Measurements from ENCODE around the gene SERPINE3. TPM values are rescaled to one million over a fixed set of nuclear protein-coding genes. Genes with fewer than 3 reads are reported as not detected.

The SERPINE3 gene
- total and polyA plus RNA-seq, 10 donors: 0.38 TPM; not detected in 9

DNA sequence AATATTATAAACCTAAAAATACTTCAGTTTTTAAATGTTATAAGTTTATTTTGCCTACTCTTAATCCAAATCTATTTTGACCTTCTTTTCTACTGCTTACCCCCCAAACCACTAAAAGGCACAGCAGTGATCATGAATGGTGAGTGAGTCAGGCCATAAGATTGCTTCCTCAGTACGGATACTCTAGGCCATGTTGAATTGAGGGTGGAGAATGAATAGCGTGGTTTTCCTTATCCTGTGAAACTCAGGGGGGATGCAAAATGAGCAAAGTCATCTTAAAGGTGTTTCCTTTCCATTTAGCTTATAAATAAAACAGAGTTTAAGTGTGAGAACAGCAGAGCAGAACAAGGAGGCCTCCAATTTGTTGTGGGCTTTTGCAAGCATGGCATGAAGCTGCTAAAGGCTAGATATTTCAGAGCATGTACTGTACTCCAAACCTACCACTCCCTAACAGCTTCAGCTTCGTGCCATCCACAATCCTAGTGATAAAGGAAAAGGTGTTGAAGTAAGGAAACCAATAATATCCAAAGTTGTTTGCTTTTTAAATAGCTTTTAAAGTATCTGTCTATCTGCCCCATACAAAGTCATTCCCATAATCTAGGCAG lies 25.0 kb downstream of the SERPINE3 start:
- intact Hi-C loops (cut with DNase I; ENCODE audit: low total_unique reads): no loop called here
- Histone ChIP-seq H3K27me3 (replicated peaks in 1 of 7) (no peaks in the 10 kb centered on the region), H3K4me3 (no peak overlapping the region), H3K4me1 (no peaks in the 10 kb centered on the region), H3K36me3 (peaks cover 3 to 97% (median 49%) of the 10 kb centered on the region in 6 donors), H3K9me3 (no peaks in the 10 kb centered on the region), H3K27ac (no peak overlapping the region)
- no peak for DNase-seq
- no peak for TF ChIP-seq POLR2AphosphoS5 (IDR thresholded peaks at IDR 0.05)
- TF ChIP-seq, protein P1, sequence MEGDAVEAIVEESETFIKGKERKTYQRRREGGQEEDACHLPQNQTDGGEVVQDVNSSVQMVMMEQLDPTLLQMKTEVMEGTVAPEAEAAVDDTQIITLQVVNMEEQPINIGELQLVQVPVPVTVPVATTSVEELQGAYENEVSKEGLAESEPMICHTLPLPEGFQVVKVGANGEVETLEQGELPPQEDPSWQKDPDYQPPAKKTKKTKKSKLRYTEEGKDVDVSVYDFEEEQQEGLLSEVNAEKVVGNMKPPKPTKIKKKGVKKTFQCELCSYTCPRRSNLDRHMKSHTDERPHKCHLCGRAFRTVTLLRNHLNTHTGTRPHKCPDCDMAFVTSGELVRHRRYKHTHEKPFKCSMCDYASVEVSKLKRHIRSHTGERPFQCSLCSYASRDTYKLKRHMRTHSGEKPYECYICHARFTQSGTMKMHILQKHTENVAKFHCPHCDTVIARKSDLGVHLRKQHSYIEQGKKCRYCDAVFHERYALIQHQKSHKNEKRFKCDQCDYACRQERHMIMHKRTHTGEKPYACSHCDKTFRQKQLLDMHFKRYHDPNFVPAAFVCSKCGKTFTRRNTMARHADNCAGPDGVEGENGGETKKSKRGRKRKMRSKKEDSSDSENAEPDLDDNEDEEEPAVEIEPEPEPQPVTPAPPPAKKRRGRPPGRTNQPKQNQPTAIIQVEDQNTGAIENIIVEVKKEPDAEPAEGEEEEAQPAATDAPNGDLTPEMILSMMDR (IDR thresholded peaks at IDR 0.05 in 8 of 11, conservative IDR thresholded peaks at IDR 0.05 in 3 of 11): no peak
- TF ChIP-seq POLR2A (IDR thresholded peaks at IDR 0.05): no peak
- WGBS, 5 donors: 37 to 60% (median 50%) methylated on average over 3 of the region's 3 CpGs

DNA sequence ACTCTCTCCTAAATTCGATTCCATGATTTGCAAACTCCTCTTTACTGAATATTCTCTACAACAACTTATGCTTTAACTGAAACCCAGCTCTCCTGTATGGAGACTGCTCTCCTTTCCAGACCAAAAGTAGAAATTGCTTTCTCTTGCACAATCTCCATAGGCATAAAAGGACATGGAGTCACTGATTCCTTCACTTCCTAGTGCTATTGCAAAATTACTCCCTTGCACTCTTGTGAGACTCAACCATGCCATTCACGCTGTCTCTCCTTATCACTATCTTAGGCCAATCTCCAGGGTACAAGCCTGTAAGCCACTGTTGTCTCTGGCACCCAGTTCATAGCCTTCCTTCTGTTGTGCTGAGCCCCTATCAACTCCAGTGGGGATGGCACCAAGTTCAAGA lies 30.6 kb downstream of the SERPINE3 start:
- DNase-seq: no peak
- no peak for TF ChIP-seq POLR2A (IDR thresholded peaks at IDR 0.05)
- Histone ChIP-seq H3K4me3 (no peak overlapping the region), H3K27ac (peak overlapping the region in 1 of 8 donors; percentile 7), H3K36me3 (peaks cover 3 to 100% (median 63%) of the 10 kb centered on the region in 6 donors), H3K27me3 (replicated peaks in 1 of 7) (no peaks in the 10 kb centered on the region), H3K4me1 (no peaks in the 10 kb centered on the region), H3K9me3 (no peaks in the 10 kb centered on the region)
- WGBS, 5 donors: 71 to 92% (median 88%) methylated on average over 2 of the region's 2 CpGs
- intact Hi-C loops (cut with DNase I; ENCODE audit: low total_unique reads): no loop called here

DNA sequence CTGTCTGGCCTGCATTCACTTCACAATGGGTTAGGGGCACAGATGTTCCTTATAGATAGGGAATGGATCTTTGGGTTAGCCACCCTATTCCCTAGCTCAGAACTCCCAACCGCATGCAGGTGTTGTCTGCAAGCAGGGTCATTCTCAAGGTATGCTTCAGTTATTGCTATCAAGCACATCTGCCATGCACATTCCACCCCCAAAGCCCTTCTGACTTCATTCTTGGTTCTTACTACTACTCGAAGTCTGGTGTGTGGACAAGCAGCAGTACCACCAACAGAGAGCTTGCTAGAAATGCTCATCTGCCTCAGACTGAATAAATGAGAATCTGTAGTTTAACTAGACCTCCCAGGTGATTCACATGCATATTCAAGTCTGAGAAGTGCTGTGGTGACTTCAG lies 31.3 kb downstream of the SERPINE3 start:
- no peaks in the 10 kb centered on the region for H3K4me1 ChIP-seq
- peaks cover 3 to 100% (median 65%) of the 10 kb centered on the region in 6 donors for H3K36me3 ChIP-seq
- WGBS, 5 donors: 95 to 100% (median 97%) methylated on average over 2 of the region's 2 CpGs
- no peak overlapping the region for H3K4me3 ChIP-seq
- no peak for DNase-seq
- TF ChIP-seq POLR2A (IDR thresholded peaks at IDR 0.05): no peak
- TF ChIP-seq, protein P1 (IDR thresholded peaks at IDR 0.05 in 8 of 11, conservative IDR thresholded peaks at IDR 0.05 in 3 of 11): no peak
- TF ChIP-seq POLR2AphosphoS5 (IDR thresholded peaks at IDR 0.05): no peak
- H3K9me3 ChIP-seq: no peaks in the 10 kb centered on the region
- H3K27ac ChIP-seq: no peak overlapping the region
- intact Hi-C loops (cut with DNase I; ENCODE audit: low total_unique reads): no loop called here
- no peaks in the 10 kb centered on the region for H3K27me3 ChIP-seq (replicated peaks in 1 of 7)

DNA sequence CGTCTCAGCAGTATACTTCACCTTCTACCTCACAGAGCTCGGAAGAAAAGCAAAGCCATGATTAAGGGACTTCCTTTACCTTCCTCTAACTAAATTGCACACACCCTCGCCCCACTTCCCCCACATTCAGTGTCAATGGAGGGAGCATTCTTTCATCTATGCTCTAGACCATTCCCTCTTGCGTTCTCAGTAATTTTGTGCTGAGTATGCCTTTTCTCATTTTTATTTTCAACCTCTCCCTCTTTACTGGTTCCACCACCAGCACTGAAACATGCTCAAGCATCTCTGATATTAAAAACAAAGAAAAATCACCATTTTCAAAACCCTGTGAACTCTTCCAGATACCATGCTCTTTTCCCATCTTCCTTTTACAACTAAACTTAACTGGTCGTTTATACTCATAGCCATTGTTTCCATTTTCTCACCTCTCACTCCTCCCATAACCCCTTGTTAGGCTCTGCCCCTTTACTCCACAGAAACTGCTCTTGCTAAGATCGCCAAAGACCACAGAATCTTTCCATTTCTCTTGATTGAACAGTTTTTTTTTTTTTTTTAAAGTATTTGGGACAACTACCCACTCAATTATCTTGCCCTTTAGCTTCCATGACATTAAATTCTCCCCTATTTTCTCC lies 32.4 kb downstream of the SERPINE3 start:
- 76 to 94% (median 82%) methylated on average over 6 of the region's 6 CpGs for WGBS, 5 donors
- H3K36me3 ChIP-seq: peaks cover 3 to 100% (median 65%) of the 10 kb centered on the region in 6 donors
- no peaks in the 10 kb centered on the region for H3K4me1 ChIP-seq
- no peak for TF ChIP-seq POLR2A (IDR thresholded peaks at IDR 0.05)
- TF ChIP-seq POLR2AphosphoS5 (IDR thresholded peaks at IDR 0.05): no peak
- TF ChIP-seq, protein P1 (IDR thresholded peaks at IDR 0.05 in 8 of 11, conservative IDR thresholded peaks at IDR 0.05 in 3 of 11): no peak
- no peak overlapping the region for H3K4me3 ChIP-seq
- no peak overlapping the region for H3K27ac ChIP-seq
- H3K27me3 ChIP-seq (replicated peaks in 1 of 7): no peaks in the 10 kb centered on the region
- intact Hi-C loops (cut with DNase I; ENCODE audit: low total_unique reads): no loop called here
- no peak for DNase-seq
- no peaks in the 10 kb centered on the region for H3K9me3 ChIP-seq
